Measurements from ENCODE around the gene MYH14.

DNA sequence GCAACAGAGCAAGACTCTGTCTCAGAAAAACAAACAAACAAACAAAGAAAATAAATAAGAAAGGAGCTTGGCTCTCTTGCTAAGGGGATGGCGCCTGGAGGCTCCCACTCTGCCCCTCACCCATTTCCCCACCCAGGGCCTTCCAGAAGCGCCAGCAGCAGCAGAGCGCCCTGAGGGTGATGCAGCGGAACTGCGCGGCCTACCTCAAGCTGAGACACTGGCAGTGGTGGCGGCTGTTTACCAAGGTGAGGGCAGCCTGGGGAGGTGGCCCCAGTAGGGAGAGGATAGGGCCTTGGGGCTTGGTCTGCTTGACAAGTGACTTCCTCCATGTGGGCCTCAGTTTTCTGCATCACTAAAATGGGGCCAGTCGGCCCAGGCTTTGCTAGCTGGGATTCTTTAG is 59.8 kb downstream of the MYH14 start:
- TF ChIP-seq, protein P1, sequence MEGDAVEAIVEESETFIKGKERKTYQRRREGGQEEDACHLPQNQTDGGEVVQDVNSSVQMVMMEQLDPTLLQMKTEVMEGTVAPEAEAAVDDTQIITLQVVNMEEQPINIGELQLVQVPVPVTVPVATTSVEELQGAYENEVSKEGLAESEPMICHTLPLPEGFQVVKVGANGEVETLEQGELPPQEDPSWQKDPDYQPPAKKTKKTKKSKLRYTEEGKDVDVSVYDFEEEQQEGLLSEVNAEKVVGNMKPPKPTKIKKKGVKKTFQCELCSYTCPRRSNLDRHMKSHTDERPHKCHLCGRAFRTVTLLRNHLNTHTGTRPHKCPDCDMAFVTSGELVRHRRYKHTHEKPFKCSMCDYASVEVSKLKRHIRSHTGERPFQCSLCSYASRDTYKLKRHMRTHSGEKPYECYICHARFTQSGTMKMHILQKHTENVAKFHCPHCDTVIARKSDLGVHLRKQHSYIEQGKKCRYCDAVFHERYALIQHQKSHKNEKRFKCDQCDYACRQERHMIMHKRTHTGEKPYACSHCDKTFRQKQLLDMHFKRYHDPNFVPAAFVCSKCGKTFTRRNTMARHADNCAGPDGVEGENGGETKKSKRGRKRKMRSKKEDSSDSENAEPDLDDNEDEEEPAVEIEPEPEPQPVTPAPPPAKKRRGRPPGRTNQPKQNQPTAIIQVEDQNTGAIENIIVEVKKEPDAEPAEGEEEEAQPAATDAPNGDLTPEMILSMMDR (IDR thresholded peaks at IDR 0.05; ENCODE audit: low read depth, low read length): no peak
- no peak for TF ChIP-seq EZH2phosphoT487 (IDR thresholded peaks at IDR 0.05; ENCODE audit: low read depth)
